Retinal pigment epithelial cell (primary cell): ENCODE measurements around the gene EEF1AKMT3.

ENCODE experiments used
- DNase-seq: peaks from one replicate; pipeline ENCODE4 v3.0.0-alpha.2; 2010; ENCODE audit warnings: low read depth
- H3K4me3 ChIP-seq: 2 replicates; pipeline ENCODE4 v1.5.1; 2011; ENCODE audit warnings: mild to moderate bottlenecking, low read length, control low read depth, moderate library complexity
- CTCF ChIP-seq: conservative IDR thresholded peaks from 2 replicates; pipeline ENCODE4 v1.5.1; 2011; ENCODE audit warnings: low read depth, low read length, control low read depth, inconsistent platforms

Gene EEF1AKMT3

GRCh38 chr12:57732270-57732669, 40.1 kb upstream of the EEF1AKMT3 start:
- no peak overlapping the region for H3K4me3 ChIP-seq
- TF ChIP-seq CTCF: no peak

GRCh38 chr12:57732726-57733593, 39.5 kb upstream of the EEF1AKMT3 start:
- no peak for DNase-seq
- H3K4me3 ChIP-seq: no peak overlapping the region
- no peak for TF ChIP-seq CTCF

More at GRCh38 chr12:57732270-57732669, 40.1 kb upstream of the EEF1AKMT3 start:
- no peak for DNase-seq

- no peak overlapping the region for H3K4me3 ChIP-seq
- no peak for TF ChIP-seq CTCF
- DNase-seq: no peak
These were observed 38.5 kb upstream of the EEF1AKMT3 start for GRCh38 chr12:57733928-57734327.

GRCh38 chr12:57734591-57734990, 37.8 kb upstream of the EEF1AKMT3 start:
- no peak overlapping the region for H3K4me3 ChIP-seq
- no peak for DNase-seq
- TF ChIP-seq CTCF: no peak

GRCh38 chr12:57735198-57735855, 37.1 kb upstream of the EEF1AKMT3 start:
- no peak for TF ChIP-seq CTCF
- H3K4me3 ChIP-seq: no peak overlapping the region
- no peak for DNase-seq

GRCh38 chr12:57735952-57736740, 36.3 kb upstream of the EEF1AKMT3 start:
- peak; percentile 37 for TF ChIP-seq CTCF
- no peak overlapping the region for H3K4me3 ChIP-seq
- no peak for DNase-seq
